Measurements from ENCODE around the gene CCT6B. TPM values are rescaled to one million over a fixed set of nuclear protein-coding genes. Genes with fewer than 3 reads are reported as not detected.

Gene CCT6B
- total and polyA plus RNA-seq, 2 of the 13 experiments (the other 11 are each of a cell fraction or from before 2014, with no cell fraction given): 0.41 to 1.4 TPM

GRCh38 chr17:34980681-34981537 lies 19.6 kb upstream of the CCT6B start (continued):
- TF ChIP-seq AFF4 (CRISPR knock-in tag; IDR thresholded peaks at IDR 0.05): no peak
- no peak for TF ChIP-seq SOX5 (CRISPR knock-in tag; IDR thresholded peaks at IDR 0.05; ENCODE audit: borderline replicate concordance)
- no peak for TF ChIP-seq PHB2 (IDR thresholded peaks at IDR 0.05; ENCODE audit: partially characterized antibody)
- no peak for TF ChIP-seq ZNF350 (CRISPR knock-in tag; IDR thresholded peaks at IDR 0.05; ENCODE audit: borderline replicate concordance, low read depth)
- TF ChIP-seq ZNF230 (CRISPR knock-in tag; IDR thresholded peaks at IDR 0.05): no peak
- TF ChIP-seq NFATC3 (CRISPR knock-in tag; IDR thresholded peaks at IDR 0.05): no peak
- 0 out of 2 replicates have a peak, but pooled peaks have one; percentile 32 for TF ChIP-seq REL (CRISPR knock-in tag; conservative IDR thresholded peaks at IDR 0.05)
- 0 out of 2 replicates have a peak, but pooled peaks have one; percentile 31 for TF ChIP-seq IRX3 (CRISPR knock-in tag; IDR thresholded peaks at IDR 0.05; ENCODE audit: borderline replicate concordance, low read depth)
- no peak for TF ChIP-seq LRRFIP1 (CRISPR knock-in tag; conservative IDR thresholded peaks at IDR 0.05)
- TF ChIP-seq MXI1 (IDR thresholded peaks at IDR 0.05; ENCODE audit: borderline replicate concordance, low read depth, low read length): no peak
- no peak for TF ChIP-seq ZFP36L2 (CRISPR knock-in tag; IDR thresholded peaks at IDR 0.05)
- no peak for TF ChIP-seq ZFP41 (CRISPR knock-in tag; IDR thresholded peaks at IDR 0.05; ENCODE audit: borderline replicate concordance)
- no peak for TF ChIP-seq NBN (conservative IDR thresholded peaks at IDR 0.05)
- TF ChIP-seq ZMYM4 (CRISPR knock-in tag; IDR thresholded peaks at IDR 0.05): 0 out of 2 replicates have a peak, but pooled peaks have one; percentile 15
- TF ChIP-seq BHLHE40 (IDR thresholded peaks at IDR 0.05; ENCODE audit: low read length): no peak
- no peak for TF ChIP-seq PCBP1 (IDR thresholded peaks at IDR 0.05; ENCODE audit: borderline replicate concordance, low read depth, low read length)
